ENCODE data around the gene TMEM255B. TPM values are rescaled to one million over a fixed set of nuclear protein-coding genes. Genes with fewer than 3 reads are reported as not detected.

The TMEM255B gene
- total RNA-seq, 1 experiment from 2014 or later: 2.8 TPM

DNA sequence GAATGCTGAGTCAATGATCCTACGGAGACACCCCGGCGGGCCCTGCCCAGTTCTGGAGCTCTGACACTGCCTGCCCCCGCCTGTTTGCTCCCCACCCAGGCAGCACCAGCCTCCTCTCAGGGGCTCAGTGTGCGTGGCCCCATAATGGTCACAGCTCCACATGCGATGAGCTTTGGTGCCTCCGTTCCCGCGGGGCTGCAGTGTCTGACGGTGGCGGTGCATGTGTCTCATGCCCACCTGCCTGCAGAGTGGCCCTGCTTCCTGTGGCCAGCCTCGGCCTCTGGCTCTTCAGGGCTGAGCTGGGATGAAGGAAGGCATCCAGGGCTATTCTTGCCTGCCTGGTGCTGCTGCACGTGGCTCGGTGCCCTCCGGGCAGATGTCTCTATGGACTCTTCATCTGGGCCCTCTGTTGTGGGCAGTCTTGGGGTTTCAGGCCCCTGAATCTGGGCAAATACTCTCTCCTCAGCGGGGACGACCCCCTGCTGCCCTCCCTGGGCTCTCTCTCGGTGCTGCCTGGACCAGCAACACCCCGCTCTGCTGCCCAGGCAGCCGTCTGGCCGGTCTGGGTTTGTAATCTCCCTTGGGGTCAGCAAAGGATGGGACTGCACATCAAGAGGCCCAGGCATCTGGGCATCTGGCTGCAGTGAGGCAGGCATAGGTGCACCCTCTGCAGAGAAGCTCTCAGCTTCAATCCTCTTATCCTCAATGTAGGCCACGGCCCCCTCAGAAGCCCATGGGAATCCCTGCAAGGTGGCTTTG is 19.3 kb upstream of the TMEM255B start:
- Histone ChIP-seq H3K18ac (ENCODE audit: insufficient read length, low read depth, low read length) (peak overlapping the region; percentile 30), H3T11ph (ENCODE audit: low read length) (no peak overlapping the region), H4K91ac (ENCODE audit: insufficient read length, low read depth, low read length) (no peak overlapping the region), H3K79me1 (ENCODE audit: insufficient read depth, low read depth, low read length, poor library complexity, severe bottlenecking) (no peaks in the 10 kb centered on the region), H3K9ac (ENCODE audit: extremely low read depth, insufficient read length, low read length) (no peak overlapping the region), H2BK12ac (ENCODE audit: insufficient read length, low read depth, low read length) (no peak overlapping the region), H4K8ac (replicated peaks; ENCODE audit: insufficient read length, low read depth, low read length) (no peak overlapping the region), H4K5ac (ENCODE audit: insufficient read length, low read depth, low read length) (no peak overlapping the region), H3K14ac (ENCODE audit: insufficient read depth, low read length) (no peak overlapping the region), H3K9me3 (ENCODE audit: control insufficient read depth, low read depth, low read length) (no peaks in the 10 kb centered on the region), H2BK5ac (ENCODE audit: insufficient read length, low read length) (no peak overlapping the region), H2BK15ac (ENCODE audit: low read depth, low read length) (no peak overlapping the region), H3K4me2 (ENCODE audit: insufficient read depth, insufficient read length, low read length) (no peak overlapping the region), H3K56ac (ENCODE audit: insufficient read length, low read depth, low read length) (no peak overlapping the region), H3K4ac (ENCODE audit: low read depth, low read length) (no peak overlapping the region), H3K4me1 (ENCODE audit: insufficient read depth, low read length) (no peaks in the 10 kb centered on the region), H3K23me2 (ENCODE audit: insufficient read length, low read depth, low read length, poor library complexity, severe bottlenecking) (no peaks in the 10 kb centered on the region), H4K20me1 (ENCODE audit: control insufficient read depth, insufficient read depth, insufficient read length) (no peaks in the 10 kb centered on the region), H2AFZ (ENCODE audit: low read length) (no peak overlapping the region), H2AK5ac (ENCODE audit: insufficient read length, low read length) (no peak overlapping the region), H2BK20ac (ENCODE audit: low read depth, low read length, poor library complexity, severe bottlenecking) (no peak overlapping the region), H3K27ac (ENCODE audit: insufficient read length, low read depth, low read length) (no peak overlapping the region), H2BK120ac (ENCODE audit: low read depth, low read length, poor library complexity, severe bottlenecking) (no peak overlapping the region), H3K27me3 (ENCODE audit: insufficient read depth, low read length) (no peaks in the 10 kb centered on the region), H3K23ac (ENCODE audit: insufficient read length, low read depth, low read length) (no peak overlapping the region), H3K79me2 (ENCODE audit: insufficient read depth, low read length) (no peaks in the 10 kb centered on the region)
- Mint-ChIP-seq H3K27me3 (ENCODE audit: low read depth) (peaks cover 4% of the 10 kb centered on the region), H3K27ac (no peak overlapping the region), H3K9me3 (no peaks in the 10 kb centered on the region; a peak in 1 of 5 replicates), H3K4me1 (peaks cover 16 to 35% of the 10 kb centered on the region in 2 experiments), H3K36me3 (ENCODE audit: insufficient read depth in 1 of 3, low read depth in 3 of 3) (no peaks in the 10 kb centered on the region), H3K4me3 (no peak overlapping the region)
- DNase-seq: no peak
- TF ChIP-seq, protein P1, sequence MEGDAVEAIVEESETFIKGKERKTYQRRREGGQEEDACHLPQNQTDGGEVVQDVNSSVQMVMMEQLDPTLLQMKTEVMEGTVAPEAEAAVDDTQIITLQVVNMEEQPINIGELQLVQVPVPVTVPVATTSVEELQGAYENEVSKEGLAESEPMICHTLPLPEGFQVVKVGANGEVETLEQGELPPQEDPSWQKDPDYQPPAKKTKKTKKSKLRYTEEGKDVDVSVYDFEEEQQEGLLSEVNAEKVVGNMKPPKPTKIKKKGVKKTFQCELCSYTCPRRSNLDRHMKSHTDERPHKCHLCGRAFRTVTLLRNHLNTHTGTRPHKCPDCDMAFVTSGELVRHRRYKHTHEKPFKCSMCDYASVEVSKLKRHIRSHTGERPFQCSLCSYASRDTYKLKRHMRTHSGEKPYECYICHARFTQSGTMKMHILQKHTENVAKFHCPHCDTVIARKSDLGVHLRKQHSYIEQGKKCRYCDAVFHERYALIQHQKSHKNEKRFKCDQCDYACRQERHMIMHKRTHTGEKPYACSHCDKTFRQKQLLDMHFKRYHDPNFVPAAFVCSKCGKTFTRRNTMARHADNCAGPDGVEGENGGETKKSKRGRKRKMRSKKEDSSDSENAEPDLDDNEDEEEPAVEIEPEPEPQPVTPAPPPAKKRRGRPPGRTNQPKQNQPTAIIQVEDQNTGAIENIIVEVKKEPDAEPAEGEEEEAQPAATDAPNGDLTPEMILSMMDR (conservative IDR thresholded peaks at IDR 0.05): no peak
- no CpG with 5 or more reads among the region's 22 CpGs for WGBS (ENCODE audit: extremely low coverage, insufficient read length, low lambda C conversion rate)

Measured in H9 (cell line).